22Rv1 (cell line): ENCODE results near the gene AZGP1.

ENCODE experiments used
- CTCF ChIP-seq: fragments of 450-650 bp; IDR thresholded peaks from 2 replicates; pipeline ENCODE4 v1.5.1; 2017; ENCODE audit warnings: mild to moderate bottlenecking
- ZFX ChIP-seq: fragments of 450-650 bp; IDR thresholded peaks from 2 replicates; pipeline ENCODE4 v1.6.1; 2017; ENCODE audit warnings: antibody characterized with exemption, borderline replicate concordance

GRCh38 chr7:99975782-99976521 lies at the start of gene AZGP1:
- no peak for TF ChIP-seq CTCF
- TF ChIP-seq ZFX = no peak
